ENCODE data around the gene SFXN1.

SFXN1 gene

GRCh38 chr5:175466700-175467318, 11.6 kb upstream of the SFXN1 start:
- no peak for DNase-seq (ENCODE audit: low read depth)

- DNase-seq (ENCODE audit: low read depth), result no peak
These were observed 10.2 kb upstream of the SFXN1 start for GRCh38 chr5:175467983-175468690.

- no peak for DNase-seq (ENCODE audit: low read depth)
These were observed 9.5 kb upstream of the SFXN1 start for GRCh38 chr5:175468892-175469291.

- DNase-seq (ENCODE audit: low read depth), result no peak
These were observed 8.4 kb upstream of the SFXN1 start for GRCh38 chr5:175469916-175470315.

GRCh38 chr5:175470781-175471180, 7.6 kb upstream of the SFXN1 start:
- DNase-seq (ENCODE audit: low read depth), result no peak

GRCh38 chr5:175471196-175471595, 7.2 kb upstream of the SFXN1 start:
- DNase-seq (ENCODE audit: low read depth), result no peak

GRCh38 chr5:175471628-175472027, 6.7 kb upstream of the SFXN1 start:
- no peak for DNase-seq (ENCODE audit: low read depth)

- DNase-seq (ENCODE audit: low read depth), result no peak
These were observed 6.0 kb upstream of the SFXN1 start for GRCh38 chr5:175472378-175472777.

GRCh38 chr5:175475248-175475647, 3.1 kb upstream of the SFXN1 start:
- DNase-seq (ENCODE audit: low read depth), result no peak

GRCh38 chr5:175477440-175477839, 920 bp upstream of the SFXN1 start:
- no peak for DNase-seq (ENCODE audit: low read depth)

GRCh38 chr5:175478008-175478383, 364 bp upstream of the SFXN1 start:
- no peak for DNase-seq (ENCODE audit: low read depth)

- DNase-seq (ENCODE audit: low read depth), result no peak
These were observed 943 bp downstream of the SFXN1 start for GRCh38 chr5:175479125-175479881.

GRCh38 chr5:175483337-175483736, 5.0 kb downstream of the SFXN1 start:
- DNase-seq (ENCODE audit: low read depth), result no peak

- no peak for DNase-seq (ENCODE audit: low read depth)
These were observed 6.0 kb downstream of the SFXN1 start for GRCh38 chr5:175484322-175484721.

- DNase-seq (ENCODE audit: low read depth), result no peak
These were observed 6.5 kb downstream of the SFXN1 start for GRCh38 chr5:175484829-175485228.

GRCh38 chr5:175485631-175486030, 7.3 kb downstream of the SFXN1 start:
- no peak for DNase-seq (ENCODE audit: low read depth)

GRCh38 chr5:175487514-175488222, 9.3 kb downstream of the SFXN1 start:
- no peak for DNase-seq (ENCODE audit: low read depth)

- no peak for DNase-seq (ENCODE audit: low read depth)
These were observed 11.5 kb downstream of the SFXN1 start for GRCh38 chr5:175489693-175490443.

GRCh38 chr5:175491223-175491622, 12.9 kb downstream of the SFXN1 start:
- DNase-seq (ENCODE audit: low read depth), result no peak

GRCh38 chr5:175493260-175493659, 14.9 kb downstream of the SFXN1 start:
- DNase-seq (ENCODE audit: low read depth), result no peak

GRCh38 chr5:175493726-175494125, 15.4 kb downstream of the SFXN1 start:
- DNase-seq (ENCODE audit: low read depth), result no peak
